ENCODE data around the gene PRKN. TPM values are rescaled to one million over a fixed set of nuclear protein-coding genes. Genes with fewer than 3 reads are reported as not detected.

The PRKN gene
- total RNA-seq, 4 donors from 2014 or later: 5.5 to 17.9 (median 6.8) TPM

DNA sequence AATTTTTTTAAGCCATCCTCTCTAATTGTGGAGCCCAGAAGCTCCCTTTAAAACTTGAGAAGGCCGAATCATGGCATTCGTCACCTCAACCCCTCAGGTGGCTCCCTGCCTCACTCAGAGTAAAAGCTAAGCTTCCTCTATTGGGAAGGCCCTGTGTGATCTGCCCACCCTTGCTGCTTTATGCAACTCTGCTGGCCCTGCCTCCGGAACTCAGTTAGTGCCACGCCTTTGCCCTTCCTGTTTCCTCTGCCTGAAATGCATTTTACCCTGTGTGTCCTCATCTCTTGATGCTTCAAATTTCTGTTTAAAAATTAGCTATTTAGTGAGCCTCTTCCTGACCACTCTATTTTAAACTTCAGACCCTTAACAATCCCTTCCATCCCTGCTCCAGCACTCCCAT, 5.9 kb upstream of the PRKN start:
- Histone ChIP-seq H3K27ac (no peak overlapping the region), H3K36me3 (no peaks in the 10 kb centered on the region), H3K4me1 (no peaks in the 10 kb centered on the region), H3K9me3 (peaks cover 0 to 11% (median 0%) of the 10 kb centered on the region in 4 donors), H3K4me3 (no peak overlapping the region), H3K27me3 (no peaks in the 10 kb centered on the region)
- no peak for DNase-seq (ENCODE audit: low spot score in 2 of 2)
- TF ChIP-seq, protein P1, sequence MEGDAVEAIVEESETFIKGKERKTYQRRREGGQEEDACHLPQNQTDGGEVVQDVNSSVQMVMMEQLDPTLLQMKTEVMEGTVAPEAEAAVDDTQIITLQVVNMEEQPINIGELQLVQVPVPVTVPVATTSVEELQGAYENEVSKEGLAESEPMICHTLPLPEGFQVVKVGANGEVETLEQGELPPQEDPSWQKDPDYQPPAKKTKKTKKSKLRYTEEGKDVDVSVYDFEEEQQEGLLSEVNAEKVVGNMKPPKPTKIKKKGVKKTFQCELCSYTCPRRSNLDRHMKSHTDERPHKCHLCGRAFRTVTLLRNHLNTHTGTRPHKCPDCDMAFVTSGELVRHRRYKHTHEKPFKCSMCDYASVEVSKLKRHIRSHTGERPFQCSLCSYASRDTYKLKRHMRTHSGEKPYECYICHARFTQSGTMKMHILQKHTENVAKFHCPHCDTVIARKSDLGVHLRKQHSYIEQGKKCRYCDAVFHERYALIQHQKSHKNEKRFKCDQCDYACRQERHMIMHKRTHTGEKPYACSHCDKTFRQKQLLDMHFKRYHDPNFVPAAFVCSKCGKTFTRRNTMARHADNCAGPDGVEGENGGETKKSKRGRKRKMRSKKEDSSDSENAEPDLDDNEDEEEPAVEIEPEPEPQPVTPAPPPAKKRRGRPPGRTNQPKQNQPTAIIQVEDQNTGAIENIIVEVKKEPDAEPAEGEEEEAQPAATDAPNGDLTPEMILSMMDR (IDR thresholded peaks at IDR 0.05): no peak
- no peak for TF ChIP-seq EP300 (IDR thresholded peaks at IDR 0.05)
- no peak for TF ChIP-seq POLR2A (IDR thresholded peaks at IDR 0.05)
- 71 to 78% methylated on average over 4 of the region's 4 CpGs for WGBS, 2 donors

DNA sequence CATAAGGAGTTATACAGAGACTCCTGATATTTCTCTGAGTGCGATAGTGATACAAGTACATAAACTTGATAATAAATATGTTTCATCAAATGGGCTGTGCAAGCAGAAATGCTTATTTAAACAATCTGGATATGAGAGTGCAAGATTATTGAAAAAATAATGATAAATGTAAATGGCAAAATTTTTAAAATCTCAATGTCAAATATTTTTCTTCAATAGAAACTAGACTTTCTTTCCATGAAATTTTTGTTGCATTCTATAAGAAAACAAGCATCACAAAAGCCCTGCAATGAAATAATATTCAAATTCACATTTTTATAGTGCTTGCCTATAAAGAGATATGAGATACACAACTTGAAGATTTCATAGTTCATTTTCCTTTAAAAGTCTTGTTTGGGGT, 2.9 kb upstream of the PRKN start:
- H3K27ac ChIP-seq: no peak overlapping the region
- H3K4me3 ChIP-seq: no peak overlapping the region
- H3K27me3 ChIP-seq: no peaks in the 10 kb centered on the region
- 95% methylated on average over 1 of the region's 1 CpG for WGBS, 2 donors
- peaks cover 0 to 11% (median 0%) of the 10 kb centered on the region in 4 donors for H3K9me3 ChIP-seq
- peaks cover 0 to 15% (median 0%) of the 10 kb centered on the region in 4 donors for H3K4me1 ChIP-seq
- TF ChIP-seq, protein P1 (IDR thresholded peaks at IDR 0.05): no peak
- no peak for TF ChIP-seq EP300 (IDR thresholded peaks at IDR 0.05)
- TF ChIP-seq POLR2A (IDR thresholded peaks at IDR 0.05): no peak
- H3K36me3 ChIP-seq: no peaks in the 10 kb centered on the region
- no peak for DNase-seq (ENCODE audit: low spot score in 2 of 2)

DNA sequence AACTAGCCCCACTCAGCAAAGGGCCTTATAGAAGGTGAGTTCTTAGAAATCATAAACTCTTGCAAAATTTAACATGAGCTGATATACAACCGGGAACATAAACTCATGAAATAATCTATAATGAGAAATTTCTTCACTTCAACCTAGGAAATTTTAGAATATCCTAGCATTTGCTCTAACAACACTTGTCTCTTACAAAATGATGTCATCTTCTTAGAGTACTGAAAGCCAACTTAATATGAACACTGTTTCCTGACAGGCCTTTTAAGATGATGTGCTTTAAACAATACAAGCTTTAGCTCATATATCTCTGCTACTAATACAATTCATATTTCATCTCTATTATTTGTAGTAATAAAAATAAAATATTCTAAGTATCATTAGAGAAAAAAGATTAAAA, 1.1 kb upstream of the PRKN start:
- no peak for DNase-seq (ENCODE audit: low spot score in 2 of 2)
- Histone ChIP-seq H3K4me3 (no peak overlapping the region), H3K4me1 (peaks cover 0 to 15% (median 0%) of the 10 kb centered on the region in 4 donors), H3K27me3 (no peaks in the 10 kb centered on the region), H3K9me3 (peaks cover 0 to 11% (median 0%) of the 10 kb centered on the region in 4 donors), H3K36me3 (no peaks in the 10 kb centered on the region), H3K27ac (peak overlapping the region; percentile 90 to 95 (median 92))
- no peak for TF ChIP-seq EP300 (IDR thresholded peaks at IDR 0.05)
- 94 to 98% methylated on average over 1 of the region's 1 CpG for WGBS, 2 donors

- no peak for DNase-seq (ENCODE audit: low spot score in 2 of 2)
- 19 to 33% methylated on average over 7 of the region's 7 CpGs for WGBS, 2 donors
- H3K4me3 ChIP-seq: peak overlapping the region; percentile 82 to 95 (median 83)
- H3K4me1 ChIP-seq: peaks cover 0 to 15% (median 0%) of the 10 kb centered on the region in 4 donors
- peaks cover 0 to 11% (median 0%) of the 10 kb centered on the region in 4 donors for H3K9me3 ChIP-seq
- H3K36me3 ChIP-seq: no peaks in the 10 kb centered on the region
- TF ChIP-seq, protein P1 (IDR thresholded peaks at IDR 0.05): no peak
- TF ChIP-seq POLR2A (IDR thresholded peaks at IDR 0.05) (no peak), EP300 (IDR thresholded peaks at IDR 0.05) (no peak)
- H3K27me3 ChIP-seq: no peaks in the 10 kb centered on the region
- H3K27ac ChIP-seq: peak overlapping the region; percentile 90 to 95 (median 92)
Observed at GRCh38 chr6:162728197-162728596, 631 bp upstream of the PRKN start.

DNA sequence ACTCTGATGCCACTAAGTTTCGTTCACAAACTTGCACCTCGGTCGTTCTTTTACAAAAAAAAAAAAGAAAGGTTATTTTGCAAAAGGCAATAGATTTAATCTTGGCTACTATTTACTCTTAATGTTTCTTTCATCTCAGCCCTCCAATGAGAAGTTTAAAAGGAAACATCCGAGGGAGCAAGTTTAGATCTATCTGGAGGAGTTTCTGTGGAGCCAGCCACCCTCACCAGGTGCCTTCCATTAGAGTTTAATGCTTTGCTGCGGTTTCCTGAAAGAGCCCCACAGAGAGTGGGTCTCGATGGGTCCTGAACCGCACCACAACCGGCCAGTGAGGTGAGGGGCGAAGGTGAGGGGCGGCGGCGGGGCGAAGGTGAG, 632 bp downstream of the PRKN start:
- Histone ChIP-seq H3K27me3 (no peaks in the 10 kb centered on the region), H3K9me3 (peaks cover 0 to 11% (median 0%) of the 10 kb centered on the region in 4 donors), H3K4me3 (peak overlapping the region; percentile 82 to 95 (median 83)), H3K4me1 (peaks cover 0 to 15% (median 0%) of the 10 kb centered on the region in 4 donors), H3K27ac (peak overlapping the region; percentile 90 to 95 (median 91)), H3K36me3 (no peaks in the 10 kb centered on the region)
- no peak for TF ChIP-seq EP300 (IDR thresholded peaks at IDR 0.05)
- TF ChIP-seq, protein P1 (IDR thresholded peaks at IDR 0.05): no peak
- no peak for TF ChIP-seq POLR2A (IDR thresholded peaks at IDR 0.05)
- DNase-seq (ENCODE audit: low spot score in 2 of 2): no peak
- WGBS, 2 donors: 9 to 10% methylated on average over 13 of the region's 13 CpGs

DNA sequence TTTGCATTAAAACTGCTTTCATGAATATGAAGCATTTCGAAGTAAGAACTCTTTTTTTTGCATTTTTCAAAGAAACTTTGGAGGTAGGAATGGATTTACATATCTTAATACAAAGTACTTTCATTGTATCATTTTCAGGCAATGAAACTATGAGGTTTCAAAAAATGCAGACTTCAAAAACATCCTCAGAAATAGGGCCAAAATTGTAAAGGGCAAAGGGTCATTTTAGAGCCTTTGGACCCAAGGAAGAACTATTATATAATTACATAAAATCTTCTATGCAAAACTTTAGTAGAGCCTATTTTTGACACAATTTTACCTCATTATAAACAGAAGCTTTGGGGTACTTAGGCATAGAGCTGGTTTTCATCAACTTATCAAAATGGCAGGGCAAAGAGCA, 4.9 kb downstream of the PRKN start:
- H3K9me3 ChIP-seq: no peaks in the 10 kb centered on the region
- TF ChIP-seq POLR2A (IDR thresholded peaks at IDR 0.05) (no peak), EP300 (IDR thresholded peaks at IDR 0.05) (no peak)
- TF ChIP-seq, protein P1 (IDR thresholded peaks at IDR 0.05): no peak
- H3K27me3 ChIP-seq: no peaks in the 10 kb centered on the region
- H3K4me3 ChIP-seq: no peak overlapping the region
- 59 to 65% methylated on average over 1 of the region's 1 CpG for WGBS, 2 donors
- peaks cover 0 to 10% (median 0%) of the 10 kb centered on the region in 4 donors for H3K4me1 ChIP-seq
- no peak overlapping the region for H3K27ac ChIP-seq
- H3K36me3 ChIP-seq: no peaks in the 10 kb centered on the region
- DNase-seq (ENCODE audit: low spot score in 2 of 2): no peak

Measured in tibial nerve (tissue), 4 donors.